ENCODE data around the gene MAP3K6.

GRCh38 chr1:27330786-27331185 is 36.0 kb downstream of the MAP3K6 start:
- TF ChIP-seq CTCF (IDR thresholded peaks at IDR 0.05), result no peak
- no peak for TF ChIP-seq POLR2A (IDR thresholded peaks at IDR 0.05)
